Measurements from ENCODE around the gene GM2A.

Gene GM2A

DNA sequence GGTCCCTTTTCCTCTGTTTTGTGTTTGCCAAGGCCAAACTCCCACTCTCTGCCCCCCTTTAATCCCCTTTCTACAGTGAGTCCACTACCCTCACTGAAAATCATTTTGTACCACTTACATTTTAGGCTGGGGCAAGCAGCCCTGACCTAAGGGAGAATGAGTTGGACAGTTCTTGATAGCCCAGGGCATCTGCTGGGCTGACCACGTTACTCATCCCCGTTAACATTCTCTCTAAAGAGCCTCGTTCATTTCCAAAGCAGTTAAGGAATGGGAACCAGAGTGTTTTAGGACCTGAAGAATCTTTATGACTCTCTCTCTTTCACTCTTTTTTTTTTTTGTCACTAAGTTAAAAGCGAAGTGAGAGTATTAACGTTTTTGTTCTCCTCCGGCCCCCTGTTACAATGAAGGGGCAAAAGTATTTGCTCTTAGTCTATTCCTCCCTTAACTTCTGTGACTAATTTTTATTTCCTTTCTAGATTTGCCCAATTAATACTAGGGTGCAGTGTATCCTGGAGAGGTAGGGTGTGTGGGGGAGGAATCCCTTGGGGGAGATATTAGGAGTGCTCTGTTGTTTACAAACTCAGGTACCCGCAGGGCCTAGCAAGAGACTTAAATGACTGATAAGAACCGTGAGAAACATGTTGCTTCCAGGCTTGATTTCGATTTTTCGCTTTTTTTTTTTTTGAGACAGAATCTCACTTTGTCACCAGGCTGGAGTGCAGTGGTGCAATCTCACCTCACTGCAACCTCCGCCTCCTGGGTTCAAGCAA is 14.7 kb downstream of the GM2A start:
- Histone ChIP-seq H3K36me3 (ENCODE audit: control insufficient read depth, low read length) (peaks cover 64% of the 10 kb centered on the region), H3K4me2 (ENCODE audit: low read length) (no peak overlapping the region), H3K27ac (ENCODE audit: low read depth, low read length) (no peak overlapping the region), H3K4me3 (ENCODE audit: low read length) (no peak overlapping the region), H3F3A (ENCODE audit: control insufficient read depth, insufficient read depth) (no peaks in the 10 kb centered on the region), H3K27me3 (ENCODE audit: control insufficient read depth, low read length) (no peaks in the 10 kb centered on the region), H3K9me3 (ENCODE audit: control insufficient read depth, insufficient read depth, low read length) (no peaks in the 10 kb centered on the region), H4K20me1 (ENCODE audit: control insufficient read depth, insufficient read depth, low read depth, low read length) (no peaks in the 10 kb centered on the region), H3K9me2 (replicated peaks; ENCODE audit: control insufficient read depth, low read length) (no peaks in the 10 kb centered on the region), H3K79me2 (ENCODE audit: control insufficient read depth, low read length) (no peaks in the 10 kb centered on the region), H3K4me1 (ENCODE audit: control insufficient read depth, low read length) (no peaks in the 10 kb centered on the region)
- TF ChIP-seq EZH2phosphoT487 (IDR thresholded peaks at IDR 0.05; ENCODE audit: borderline replicate concordance, low read length) (no peak), CTCF (IDR thresholded peaks at IDR 0.05; ENCODE audit: low read depth, low read length, poor library complexity, severe bottlenecking) (no peak)

DNA sequence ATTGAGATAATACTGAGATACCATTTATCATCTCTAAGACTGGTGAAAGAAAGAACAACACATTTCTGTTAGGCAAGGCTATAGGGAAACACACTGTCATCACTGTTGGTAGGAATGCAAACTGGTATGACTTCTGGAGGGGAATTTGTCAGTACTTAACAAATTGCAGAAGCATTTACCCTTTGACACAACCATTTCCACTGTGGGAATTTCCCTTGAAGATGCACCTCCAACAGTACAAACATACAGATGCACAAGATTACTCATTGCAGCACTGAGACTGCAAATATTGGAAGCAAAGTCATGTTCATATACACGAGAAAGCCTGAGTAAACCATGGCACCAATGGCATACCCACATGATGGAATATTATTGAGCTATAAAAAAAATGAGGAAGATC is 17.6 kb downstream of the GM2A start:
- no peak overlapping the region for H3K27ac ChIP-seq (ENCODE audit: low read depth, low read length)
- H3K36me3 ChIP-seq (ENCODE audit: control insufficient read depth, low read length): peaks cover 46% of the 10 kb centered on the region
- TF ChIP-seq EZH2phosphoT487 (IDR thresholded peaks at IDR 0.05; ENCODE audit: borderline replicate concordance, low read length) (no peak), CTCF (IDR thresholded peaks at IDR 0.05; ENCODE audit: low read depth, low read length, poor library complexity, severe bottlenecking) (no peak)
- 0 out of 2 replicates have a peak, but pooled peaks cover 6% of the 10 kb centered on the region for H3K27me3 ChIP-seq (ENCODE audit: control insufficient read depth, low read length)
- H3K9me3 ChIP-seq (ENCODE audit: control insufficient read depth, insufficient read depth, low read length): no peaks in the 10 kb centered on the region
- no peaks in the 10 kb centered on the region for H3F3A ChIP-seq (ENCODE audit: control insufficient read depth, insufficient read depth)
- no peak overlapping the region for H3K4me2 ChIP-seq (ENCODE audit: low read length)
- no peaks in the 10 kb centered on the region for H3K4me1 ChIP-seq (ENCODE audit: control insufficient read depth, low read length)
- no peaks in the 10 kb centered on the region for H3K9me2 ChIP-seq (replicated peaks; ENCODE audit: control insufficient read depth, low read length)
- no peaks in the 10 kb centered on the region for H4K20me1 ChIP-seq (ENCODE audit: control insufficient read depth, insufficient read depth, low read depth, low read length)
- H3K79me2 ChIP-seq (ENCODE audit: control insufficient read depth, low read length): no peaks in the 10 kb centered on the region
- no peak overlapping the region for H3K4me3 ChIP-seq (ENCODE audit: low read length)

- H3K36me3 ChIP-seq (ENCODE audit: control insufficient read depth, low read length): peaks cover 40% of the 10 kb centered on the region
- H3K4me2 ChIP-seq (ENCODE audit: low read length): no peak overlapping the region
- H3K9me3 ChIP-seq (ENCODE audit: control insufficient read depth, insufficient read depth, low read length): no peaks in the 10 kb centered on the region
- TF ChIP-seq EZH2phosphoT487 (IDR thresholded peaks at IDR 0.05; ENCODE audit: borderline replicate concordance, low read length) (no peak), CTCF (IDR thresholded peaks at IDR 0.05; ENCODE audit: low read depth, low read length, poor library complexity, severe bottlenecking) (no peak)
- no peak overlapping the region for H3K27ac ChIP-seq (ENCODE audit: low read depth, low read length)
- H3K9me2 ChIP-seq (replicated peaks; ENCODE audit: control insufficient read depth, low read length): no peaks in the 10 kb centered on the region
- no peaks in the 10 kb centered on the region for H3K79me2 ChIP-seq (ENCODE audit: control insufficient read depth, low read length)
- no peak overlapping the region for H3K4me3 ChIP-seq (ENCODE audit: low read length)
- H3K4me1 ChIP-seq (ENCODE audit: control insufficient read depth, low read length): no peaks in the 10 kb centered on the region
- H4K20me1 ChIP-seq (ENCODE audit: control insufficient read depth, insufficient read depth, low read depth, low read length): no peaks in the 10 kb centered on the region
- H3F3A ChIP-seq (ENCODE audit: control insufficient read depth, insufficient read depth): no peaks in the 10 kb centered on the region
- 0 out of 2 replicates have a peak, but pooled peaks cover 6% of the 10 kb centered on the region for H3K27me3 ChIP-seq (ENCODE audit: control insufficient read depth, low read length)
Observed at GRCh38 chr5:151271336-151271735, 18.4 kb downstream of the GM2A start.

Measured in DOHH2 (cell line).